Measurements from ENCODE around the gene UBXN7.

Gene UBXN7

GRCh38 chr3:196356556-196356955 lies 75.7 kb downstream of the UBXN7 start:
- no peak overlapping the region for H3K4me3 ChIP-seq (ENCODE audit: low read depth, low read length)
- TF ChIP-seq CTCF (IDR thresholded peaks at IDR 0.05): no peak
- no peaks in the 10 kb centered on the region for H3K36me3 ChIP-seq (ENCODE audit: control insufficient read depth, insufficient read depth, low read length)
- H3K27ac ChIP-seq: no peak overlapping the region
- no peaks in the 10 kb centered on the region for H3K79me2 ChIP-seq
- H3K27me3 ChIP-seq (ENCODE audit: control insufficient read depth, insufficient read depth, low read length): no peaks in the 10 kb centered on the region
- H3K9me3 ChIP-seq (ENCODE audit: control insufficient read depth, low read length): no peaks in the 10 kb centered on the region
- H2AFZ ChIP-seq: no peak overlapping the region
- no peak overlapping the region for H3K9ac ChIP-seq
- no peak overlapping the region for H3K4me2 ChIP-seq (ENCODE audit: low read length)
- H3K4me1 ChIP-seq: no peaks in the 10 kb centered on the region

- no peak for TF ChIP-seq CTCF (IDR thresholded peaks at IDR 0.05)
- H3K4me3 ChIP-seq (ENCODE audit: low read depth, low read length): no peak overlapping the region
- no peak overlapping the region for H3K27ac ChIP-seq
- H3K9me3 ChIP-seq (ENCODE audit: control insufficient read depth, low read length): no peaks in the 10 kb centered on the region
- H3K4me1 ChIP-seq: no peaks in the 10 kb centered on the region
- H3K27me3 ChIP-seq (ENCODE audit: control insufficient read depth, insufficient read depth, low read length): no peaks in the 10 kb centered on the region
- no peak overlapping the region for H3K9ac ChIP-seq
- no peaks in the 10 kb centered on the region for H3K36me3 ChIP-seq (ENCODE audit: control insufficient read depth, insufficient read depth, low read length)
- no peaks in the 10 kb centered on the region for H3K79me2 ChIP-seq
- no peak overlapping the region for H2AFZ ChIP-seq
- no peak overlapping the region for H3K4me2 ChIP-seq (ENCODE audit: low read length)
Measured at GRCh38 chr3:196355668-196356067, 76.6 kb downstream of the UBXN7 start.

GRCh38 chr3:196354132-196354531 lies 78.1 kb downstream of the UBXN7 start:
- H3K4me2 ChIP-seq (ENCODE audit: low read length): no peak overlapping the region
- H3K4me1 ChIP-seq: no peaks in the 10 kb centered on the region
- no peaks in the 10 kb centered on the region for H3K79me2 ChIP-seq
- no peaks in the 10 kb centered on the region for H3K27me3 ChIP-seq (ENCODE audit: control insufficient read depth, insufficient read depth, low read length)
- H2AFZ ChIP-seq: no peak overlapping the region
- no peak overlapping the region for H3K4me3 ChIP-seq (ENCODE audit: low read depth, low read length)
- no peak for TF ChIP-seq CTCF (IDR thresholded peaks at IDR 0.05)
- no peaks in the 10 kb centered on the region for H3K36me3 ChIP-seq (ENCODE audit: control insufficient read depth, insufficient read depth, low read length)
- no peaks in the 10 kb centered on the region for H3K9me3 ChIP-seq (ENCODE audit: control insufficient read depth, low read length)
- H3K27ac ChIP-seq: no peak overlapping the region
- no peak overlapping the region for H3K9ac ChIP-seq

GRCh38 chr3:196351541-196351940 lies 80.7 kb downstream of the UBXN7 start:
- H3K4me2 ChIP-seq (ENCODE audit: low read length): no peak overlapping the region
- TF ChIP-seq CTCF (IDR thresholded peaks at IDR 0.05): no peak
- H3K4me1 ChIP-seq: no peaks in the 10 kb centered on the region
- no peak overlapping the region for H3K27ac ChIP-seq
- H3K9ac ChIP-seq: no peak overlapping the region
- no peaks in the 10 kb centered on the region for H3K9me3 ChIP-seq (ENCODE audit: control insufficient read depth, low read length)
- no peaks in the 10 kb centered on the region for H3K36me3 ChIP-seq (ENCODE audit: control insufficient read depth, insufficient read depth, low read length)
- no peak overlapping the region for H3K4me3 ChIP-seq (ENCODE audit: low read depth, low read length)
- no peaks in the 10 kb centered on the region for H3K27me3 ChIP-seq (ENCODE audit: control insufficient read depth, insufficient read depth, low read length)
- no peaks in the 10 kb centered on the region for H3K79me2 ChIP-seq
- H2AFZ ChIP-seq: no peak overlapping the region

GRCh38 chr3:196350067-196350466 lies 82.2 kb downstream of the UBXN7 start:
- Histone ChIP-seq H3K9ac (no peak overlapping the region), H3K9me3 (ENCODE audit: control insufficient read depth, low read length) (no peaks in the 10 kb centered on the region), H3K4me3 (ENCODE audit: low read depth, low read length) (no peak overlapping the region), H3K4me1 (no peaks in the 10 kb centered on the region), H3K27ac (no peak overlapping the region), H2AFZ (no peak overlapping the region), H3K79me2 (no peaks in the 10 kb centered on the region), H3K27me3 (ENCODE audit: control insufficient read depth, insufficient read depth, low read length) (no peaks in the 10 kb centered on the region), H3K36me3 (ENCODE audit: control insufficient read depth, insufficient read depth, low read length) (no peaks in the 10 kb centered on the region), H3K4me2 (ENCODE audit: low read length) (no peak overlapping the region)
- no peak for TF ChIP-seq CTCF (IDR thresholded peaks at IDR 0.05)

Data from parathyroid adenoma (tissue), 2 donors.